GM12878 (cell line): ENCODE measurements around the gene SIM1. TPM values are rescaled to one million over a fixed set of nuclear protein-coding genes. Genes with fewer than 3 reads are reported as not detected.

Experiments used
- E2F4 ChIP-seq: IDR thresholded peaks from 2 replicates; pipeline ENCODE4 v1.6.1; 2012; ENCODE audit warnings: low read depth, low read length, improper control_type of control experiment
- ELK1 ChIP-seq: IDR thresholded peaks from 2 replicates; pipeline ENCODE4 v1.6.1; 2012; ENCODE audit warnings: low read depth, low read length, improper control_type of control experiment
- IKZF1 ChIP-seq: fragments of 450-650 bp; conservative IDR thresholded peaks from 2 replicates; pipeline ENCODE4 v1.6.1; 2017; ENCODE audit warnings: antibody characterized with exemption, mild to moderate bottlenecking
- POLR2A ChIP-seq: IDR thresholded peaks from 2 replicates; pipeline ENCODE4 v1.6.1; 2011; ENCODE audit warnings: low read depth, mild to moderate bottlenecking, low read length
- PRDM15 ChIP-seq: fragments of 450-650 bp; formaldehyde crosslinking; IDR thresholded peaks from 2 replicates; pipeline ENCODE4 v1.4.0; 2020; ENCODE audit warnings: mild to moderate bottlenecking, moderate library complexity
- RELB ChIP-seq: fragments of 450-650 bp; IDR thresholded peaks from 2 replicates; pipeline ENCODE4 v1.6.1; 2017; ENCODE audit warnings: low read depth, mild to moderate bottlenecking, moderate library complexity
- polyA plus RNA-seq, 11 experiments: library from polyadenylated mRNA; depleted of rRNA in 4 of 11; unstranded in 6 of 11; stranded (reverse) in 5 of 11; fragments of >200 nt; fragmentation: Nextera tagmentation in 4 of 11; fragmentation: Illumina TruSeq in 1 of 11; extraction: Ambion mirVana in 4 of 11; extraction: Trizol in 1 of 11; gene quantifications; 1 replicate in 1 of 11; 2 replicates in 10 of 11; pipeline versions ENCODE4 v1.2.1 to v1.2.3, GENCODE V29; 2011 to 2016; ENCODE audit warnings: inconsistent platforms in 2 of 11, missing spikeins in 2 of 11, low read depth in 1 of 11
- total RNA-seq, 4 experiments: library from RNA; depleted of rRNA in 3 of 4; stranded (reverse); fragments of >200 nt in 3 of 4; fragmentation: Illumina TruSeq in 1 of 4; extraction: Trizol in 1 of 4; gene quantifications; 2 replicates each; pipeline versions ENCODE4 v1.2.1 to v1.2.3, GENCODE V29; 2013 to 2021

The SIM1 gene
- total and polyA plus RNA-seq, 10 of the 15 experiments (the other 5 are each of a cell fraction or from before 2014, with no cell fraction given) = not detected

- TF ChIP-seq RELB = no peak
- no peak for TF ChIP-seq E2F4
- TF ChIP-seq POLR2A = no peak
- no peak for TF ChIP-seq ELK1
- TF ChIP-seq PRDM15 (CRISPR knock-in tag) = no peak
- TF ChIP-seq IKZF1 = no peak
These were observed 5.7 kb downstream of the SIM1 start (continued) for GRCh38 chr6:100458841-100459591.
